ENCODE results near the gene NCS1. TPM values are rescaled to one million over a fixed set of nuclear protein-coding genes. Genes with fewer than 3 reads are reported as not detected.

NCS1 gene
- total RNA-seq, 2 donors from 2014 or later, result 4.5 to 26.1 TPM

DNA sequence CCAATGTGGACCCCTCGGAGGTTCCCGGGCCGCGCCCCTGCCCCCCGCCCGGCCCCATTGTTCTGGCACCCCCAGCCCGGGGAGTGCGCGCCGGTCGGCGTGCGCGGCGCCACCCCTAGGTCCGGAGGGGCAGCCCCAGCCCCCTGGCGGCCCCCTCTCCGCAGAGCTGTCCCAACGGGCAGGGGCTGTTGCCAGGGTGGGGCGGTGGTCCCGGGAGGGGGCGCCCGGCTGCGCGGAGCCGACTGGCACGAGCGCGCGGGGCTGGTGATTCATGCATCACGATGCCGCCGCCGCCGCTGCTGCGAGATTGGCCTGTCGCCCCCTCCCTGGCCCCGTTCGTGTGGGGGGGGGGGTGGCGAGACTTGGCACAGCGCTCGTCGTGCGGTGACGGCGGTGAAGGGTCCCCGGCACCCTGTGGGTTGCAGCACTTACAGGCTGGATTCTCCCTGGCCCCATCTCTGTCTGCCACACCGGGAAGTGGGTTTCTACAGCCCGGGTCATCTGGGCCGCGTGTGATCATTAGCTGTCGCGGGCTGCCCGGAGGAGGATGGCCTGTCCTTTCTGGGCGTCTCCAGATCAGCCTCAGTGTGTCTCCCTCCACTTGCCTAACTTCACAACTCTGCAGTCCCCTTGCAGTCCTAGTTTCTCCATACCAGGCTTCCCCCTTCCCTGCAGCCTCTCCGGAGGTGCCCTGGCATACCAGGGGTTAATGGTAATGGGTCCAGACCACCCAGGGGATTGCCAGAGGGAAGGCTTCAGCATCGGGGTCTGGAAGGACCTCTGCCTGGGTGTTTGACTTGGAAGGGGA is 858 bp downstream of the NCS1 start:
- Histone ChIP-seq H3K36me3 (no peaks in the 10 kb centered on the region), H3K4me1 (peaks cover 0 to 22% of the 10 kb centered on the region in 2 donors), H3K4me3 (peak overlapping the region; percentile 54 to 68), H3K27me3 (no peaks in the 10 kb centered on the region), H3K9me3 (no peaks in the 10 kb centered on the region), H3K27ac (peak overlapping the region; percentile 41 to 59)
- no peak for DNase-seq (ENCODE audit: low spot score)
- TF ChIP-seq CTCF (IDR thresholded peaks at IDR 0.05), result no peak

DNA sequence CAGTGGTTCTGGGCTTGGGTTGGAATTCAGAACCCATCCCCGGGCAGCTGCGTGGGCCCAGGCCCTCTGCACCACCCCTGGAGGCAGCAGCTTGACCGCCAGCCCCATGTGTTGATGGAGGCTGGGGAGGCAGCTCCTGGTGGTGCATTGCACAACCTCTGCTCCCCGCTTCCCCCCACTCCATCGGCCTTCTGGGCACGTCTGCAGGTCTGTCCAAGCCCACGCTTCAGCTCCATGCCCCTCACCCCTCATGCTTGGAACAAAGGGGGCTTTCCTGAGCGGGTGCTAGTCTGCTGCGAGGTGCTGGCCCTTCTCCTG is 1.4 kb downstream of the NCS1 start:
- no peaks in the 10 kb centered on the region for H3K9me3 ChIP-seq
- no peak for DNase-seq (ENCODE audit: low spot score)
- H3K36me3 ChIP-seq, result no peaks in the 10 kb centered on the region
- no peaks in the 10 kb centered on the region for H3K27me3 ChIP-seq
- H3K4me1 ChIP-seq, result peaks cover 0 to 22% of the 10 kb centered on the region in 2 donors
- TF ChIP-seq CTCF (IDR thresholded peaks at IDR 0.05), result no peak
- peak overlapping the region; percentile 54 to 68 for H3K4me3 ChIP-seq
- H3K27ac ChIP-seq, result peak overlapping the region; percentile 41 to 59

GRCh38 chr9:130174025-130174424 is 1.8 kb downstream of the NCS1 start:
- Histone ChIP-seq H3K27me3 (no peaks in the 10 kb centered on the region), H3K27ac (peak overlapping the region; percentile 41 to 59), H3K4me1 (peaks cover 0 to 22% of the 10 kb centered on the region in 2 donors), H3K36me3 (no peaks in the 10 kb centered on the region), H3K4me3 (no peak overlapping the region), H3K9me3 (no peaks in the 10 kb centered on the region)
- TF ChIP-seq CTCF (IDR thresholded peaks at IDR 0.05), result no peak
- DNase-seq (ENCODE audit: low spot score), result no peak

GRCh38 chr9:130174920-130175321 is 2.7 kb downstream of the NCS1 start:
- no peak for DNase-seq (ENCODE audit: low spot score)
- H3K27ac ChIP-seq, result peak overlapping the region; percentile 16 to 59
- H3K36me3 ChIP-seq, result no peaks in the 10 kb centered on the region
- no peaks in the 10 kb centered on the region for H3K27me3 ChIP-seq
- TF ChIP-seq CTCF (IDR thresholded peaks at IDR 0.05), result no peak
- H3K4me1 ChIP-seq, result peaks cover 0 to 22% of the 10 kb centered on the region in 2 donors
- no peak overlapping the region for H3K4me3 ChIP-seq
- no peaks in the 10 kb centered on the region for H3K9me3 ChIP-seq

GRCh38 chr9:130175355-130175754 is 3.2 kb downstream of the NCS1 start:
- TF ChIP-seq CTCF (IDR thresholded peaks at IDR 0.05), result no peak
- DNase-seq (ENCODE audit: low spot score), result no peak
- peak overlapping the region; percentile 16 for H3K27ac ChIP-seq
- no peak overlapping the region for H3K4me3 ChIP-seq
- H3K27me3 ChIP-seq, result no peaks in the 10 kb centered on the region
- H3K4me1 ChIP-seq, result peaks cover 0 to 22% of the 10 kb centered on the region in 2 donors
- no peaks in the 10 kb centered on the region for H3K36me3 ChIP-seq
- H3K9me3 ChIP-seq, result no peaks in the 10 kb centered on the region

DNA sequence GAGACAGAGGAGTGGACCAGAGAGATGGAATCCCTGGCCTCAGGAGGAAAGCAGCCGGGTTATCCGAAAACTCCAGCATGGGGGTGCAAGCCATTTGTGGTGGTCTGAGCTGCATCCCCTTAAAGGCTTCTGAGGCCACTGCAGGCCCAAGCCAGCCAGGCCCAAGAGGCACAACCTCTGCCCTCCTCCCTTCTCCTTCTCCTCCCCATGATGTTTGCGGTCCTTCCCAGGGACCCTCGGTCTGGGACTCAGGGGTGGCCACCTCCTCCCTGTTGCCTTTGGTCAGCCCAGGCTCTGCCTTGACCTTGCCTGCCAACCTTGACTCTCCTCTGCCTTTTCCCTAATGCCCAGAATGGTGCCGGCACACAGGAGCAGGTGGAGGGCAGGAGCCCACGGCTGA is 4.6 kb downstream of the NCS1 start:
- TF ChIP-seq CTCF (IDR thresholded peaks at IDR 0.05), result no peak
- Histone ChIP-seq H3K4me1 (peaks cover 0 to 20% of the 10 kb centered on the region in 2 donors), H3K36me3 (no peaks in the 10 kb centered on the region), H3K9me3 (no peaks in the 10 kb centered on the region), H3K4me3 (no peak overlapping the region), H3K27ac (no peak overlapping the region), H3K27me3 (no peaks in the 10 kb centered on the region)
- no peak for DNase-seq (ENCODE audit: low spot score)

Data from right atrium auricular region (tissue), 2 donors.